Lower leg skin (tissue), 4 donors: ENCODE measurements around the gene HOXB8. TPM values are rescaled to one million over a fixed set of nuclear protein-coding genes. Genes with fewer than 3 reads are reported as not detected.

Experiments
- DNase-seq, 2 donors: peaks; one replicate each; pipeline ENCODE4 v3.0.0-alpha.2; 2019; ENCODE audit warnings: low spot score in 2 of 2
- H3K4me3 ChIP-seq: fragments of 200-600 bp; sonication (generic); 2 replicates; pipeline ENCODE4 v1.5.1; 2017; ENCODE audit warnings: mild to moderate bottlenecking, low read depth; ENCODE audit not compliant: poor library complexity, severe bottlenecking
- POLR2A ChIP-seq, 2 donors: fragments of 450-650 bp; IDR thresholded peaks; one replicate each; pipeline ENCODE4 v1.6.1; 2016 to 2017; ENCODE audit warnings: antibody characterized with exemption in 2 of 2, mild to moderate bottlenecking in 1 of 2, moderate library complexity in 1 of 2
- WGBS, 2 donors: methylation state at CpG; one replicate each; pipeline ENCODE4 v1.1.5; 2018; 5-methylcytosine and 5-hydroxymethylcytosine counted together
- intact Hi-C: fragments of 100-400 bp; cut with DNase I; formaldehyde crosslinking; loops from one replicate; pipeline ENCODE4 v1.15.0; 2023; ENCODE audit warnings: low total_unique reads
- total RNA-seq, 4 donors: library from RNA; depleted of rRNA; stranded (reverse); fragments of >200 nt; gene quantifications; one replicate each; pipeline ENCODE4 v1.1.0, GENCODE V29; 2016
- TF ChIP-seq, protein P1 (sequence below), 3 donors: fragments of 450-650 bp; IDR thresholded peaks; one replicate each; pipeline ENCODE4 v1.5.1; 2016; ENCODE audit warnings: antibody characterized with exemption in 3 of 3, mild to moderate bottlenecking in 3 of 3, moderate library complexity in 2 of 3

Gene HOXB8
- total RNA-seq, 4 donors from 2014 or later, result 1.4 TPM; not detected in 3

DNA sequence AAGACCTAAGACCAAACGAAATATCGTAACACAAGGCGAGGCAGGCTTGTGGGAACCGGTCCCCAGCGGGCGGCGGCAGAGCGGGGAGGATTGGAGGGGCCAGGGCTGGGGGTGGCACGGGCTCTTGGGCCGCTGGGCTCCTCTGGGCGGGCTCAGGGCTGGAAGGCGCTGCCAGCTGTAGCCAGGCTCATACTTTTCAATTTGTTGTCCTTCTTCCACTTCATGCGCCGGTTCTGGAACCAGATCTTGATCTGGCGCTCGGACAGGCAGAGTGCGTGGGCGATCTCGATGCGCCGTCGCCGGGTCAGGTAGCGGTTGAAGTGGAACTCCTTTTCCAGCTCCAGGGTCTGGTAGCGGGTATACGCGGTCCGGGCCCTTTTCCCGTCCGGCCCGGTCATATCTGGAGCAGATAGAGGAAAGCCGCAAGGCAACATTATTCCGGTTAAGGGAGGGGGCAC, 23.0 kb downstream of the HOXB8 start:
- DNase-seq, result no peak
- 68 to 76% methylated on average over 33 of the region's 33 CpGs for WGBS, 2 donors
- TF ChIP-seq, protein P1, sequence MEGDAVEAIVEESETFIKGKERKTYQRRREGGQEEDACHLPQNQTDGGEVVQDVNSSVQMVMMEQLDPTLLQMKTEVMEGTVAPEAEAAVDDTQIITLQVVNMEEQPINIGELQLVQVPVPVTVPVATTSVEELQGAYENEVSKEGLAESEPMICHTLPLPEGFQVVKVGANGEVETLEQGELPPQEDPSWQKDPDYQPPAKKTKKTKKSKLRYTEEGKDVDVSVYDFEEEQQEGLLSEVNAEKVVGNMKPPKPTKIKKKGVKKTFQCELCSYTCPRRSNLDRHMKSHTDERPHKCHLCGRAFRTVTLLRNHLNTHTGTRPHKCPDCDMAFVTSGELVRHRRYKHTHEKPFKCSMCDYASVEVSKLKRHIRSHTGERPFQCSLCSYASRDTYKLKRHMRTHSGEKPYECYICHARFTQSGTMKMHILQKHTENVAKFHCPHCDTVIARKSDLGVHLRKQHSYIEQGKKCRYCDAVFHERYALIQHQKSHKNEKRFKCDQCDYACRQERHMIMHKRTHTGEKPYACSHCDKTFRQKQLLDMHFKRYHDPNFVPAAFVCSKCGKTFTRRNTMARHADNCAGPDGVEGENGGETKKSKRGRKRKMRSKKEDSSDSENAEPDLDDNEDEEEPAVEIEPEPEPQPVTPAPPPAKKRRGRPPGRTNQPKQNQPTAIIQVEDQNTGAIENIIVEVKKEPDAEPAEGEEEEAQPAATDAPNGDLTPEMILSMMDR (IDR thresholded peaks at IDR 0.05), result no peak
- TF ChIP-seq POLR2A (IDR thresholded peaks at IDR 0.05), result no peak
- H3K4me3 ChIP-seq, result no peak overlapping the region
- intact Hi-C loops, result loop anchor here (5.0 kb wide), 2 partner anchors 100 to 255 kb away; no protein-coding TSS in a partner anchor

DNA sequence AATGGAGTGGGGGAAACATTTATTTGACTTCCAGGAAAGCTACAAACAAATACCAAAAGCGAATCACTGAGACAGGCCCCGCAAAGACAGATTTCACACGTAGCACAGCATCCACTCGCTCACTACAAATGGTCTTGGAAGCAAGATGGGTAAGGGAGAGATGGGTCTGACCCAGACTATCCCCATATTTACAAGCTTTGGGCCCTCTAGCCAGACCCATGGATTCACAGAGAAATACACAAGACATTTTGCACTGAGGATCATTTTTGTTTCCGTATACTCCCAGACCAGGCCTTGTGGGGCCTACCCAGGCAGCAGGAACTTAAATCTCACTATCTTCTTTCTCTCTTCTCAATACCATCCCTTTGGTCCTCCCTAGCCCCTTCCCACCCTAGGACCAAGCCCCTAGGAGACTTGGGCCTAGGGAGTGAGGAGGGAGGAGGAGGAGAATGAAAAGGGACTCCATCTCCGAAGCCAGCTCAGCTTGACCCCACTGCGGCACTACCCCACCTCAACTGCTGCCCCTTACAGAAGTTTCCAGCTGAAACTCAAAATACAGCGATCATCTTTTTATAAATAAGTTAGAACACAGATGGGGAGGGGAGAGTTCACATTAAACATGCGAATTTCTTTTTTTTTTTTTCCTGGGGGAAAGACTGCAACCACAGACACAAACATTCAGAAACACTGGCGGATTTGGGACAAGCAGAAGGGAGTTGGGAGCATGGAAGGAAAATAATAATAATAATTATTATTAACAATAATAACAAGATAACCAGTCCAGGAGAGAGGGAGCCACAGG, 23.6 kb downstream of the HOXB8 start:
- no peak overlapping the region for H3K4me3 ChIP-seq
- intact Hi-C loops, result loop anchor here (5.0 kb wide), 2 partner anchors 99 to 254 kb away; no protein-coding TSS in a partner anchor
- WGBS, 2 donors, result 91 to 92% methylated on average over 10 of the region's 10 CpGs

DNA sequence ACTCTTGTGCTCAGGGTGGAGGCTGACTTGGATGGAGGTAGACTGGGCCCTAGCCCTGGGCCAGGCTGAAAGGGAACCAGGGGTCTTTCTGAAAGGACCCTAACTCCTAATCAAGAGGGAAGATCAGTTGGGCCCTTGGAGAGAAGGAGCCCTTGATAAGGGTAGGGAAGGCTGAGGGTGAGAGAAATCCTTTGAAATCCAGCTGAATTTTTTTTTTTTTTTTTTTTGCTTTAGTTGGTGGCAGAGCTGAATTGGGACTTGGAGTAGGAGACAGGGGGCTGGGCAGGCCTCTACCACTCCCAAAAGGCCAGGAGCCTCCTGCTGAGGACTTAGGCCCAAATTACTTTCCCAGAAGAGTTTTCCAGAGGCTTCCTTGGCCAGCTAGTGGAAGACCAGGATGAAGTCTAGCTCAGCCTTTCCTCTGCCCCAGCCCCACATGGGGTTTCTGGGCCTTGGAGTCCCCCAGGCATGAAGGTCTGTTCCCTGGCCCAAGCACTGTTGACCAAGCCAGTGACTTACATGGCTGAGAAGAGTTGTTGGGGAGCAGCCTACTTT, 24.4 kb downstream of the HOXB8 start:
- H3K4me3 ChIP-seq, result no peak overlapping the region
- no peak for TF ChIP-seq POLR2A (IDR thresholded peaks at IDR 0.05)
- TF ChIP-seq, protein P1 (IDR thresholded peaks at IDR 0.05), result no peak
- no peak for DNase-seq
- intact Hi-C loops, result loop anchor here (5.0 kb wide), 2 partner anchors 98 to 253 kb away; no protein-coding TSS in a partner anchor

More for the DNA sequence above, 23.6 kb downstream of the HOXB8 start:
- DNase-seq, result no peak
- TF ChIP-seq, protein P1 (IDR thresholded peaks at IDR 0.05), result no peak
- TF ChIP-seq POLR2A (IDR thresholded peaks at IDR 0.05), result no peak

DNA sequence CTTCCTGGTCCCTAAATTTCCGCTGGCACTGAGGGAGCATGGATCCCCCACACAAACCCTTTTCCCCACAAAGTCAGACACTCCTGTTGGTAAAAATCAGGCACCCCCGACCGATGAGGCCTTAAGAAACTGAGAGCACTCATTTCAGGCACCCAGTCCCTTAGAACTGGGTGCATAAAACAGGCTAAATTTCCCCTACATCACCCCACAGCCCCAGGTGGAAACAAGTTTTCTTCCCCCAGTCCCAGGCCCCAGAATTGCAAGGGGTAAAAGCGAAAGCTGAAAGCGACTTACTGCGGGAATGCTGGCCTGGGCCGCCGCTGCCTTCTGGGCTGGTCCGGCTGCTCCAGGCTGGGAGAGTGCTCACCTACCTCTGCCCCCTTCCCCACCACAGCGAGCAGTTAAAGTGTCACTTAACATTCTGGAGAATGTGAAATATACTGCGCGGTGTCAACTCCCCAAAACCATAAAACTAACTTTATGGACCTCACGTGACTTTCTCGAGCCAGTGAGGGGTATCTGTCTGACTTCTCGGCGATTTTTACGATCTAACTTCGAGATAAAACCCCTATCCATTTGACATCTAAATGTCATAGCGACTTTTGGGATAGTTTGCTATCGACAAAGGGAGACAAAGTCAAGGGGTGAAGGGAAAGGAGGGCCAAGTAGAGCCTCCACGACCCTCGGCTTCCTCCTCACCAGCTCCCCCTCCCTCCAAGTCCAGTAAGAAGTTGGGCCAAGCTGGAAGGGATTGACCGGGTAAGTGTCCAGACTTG, 25.1 kb downstream of the HOXB8 start, which contains the start of gene HOXB3:
Gene HOXB3, minus strand, starts transcription at position 411 of the 776 bp plus-strand sequence. CDS start 37,767 bp downstream, outside the sequence.
- no peak for TF ChIP-seq POLR2A (IDR thresholded peaks at IDR 0.05)
- TF ChIP-seq, protein P1 (IDR thresholded peaks at IDR 0.05), result no peak
- H3K4me3 ChIP-seq, result no peak within 1 kb of the TSS
- intact Hi-C loops, result loop anchor here (5.0 kb wide), 2 partner anchors 98 to 253 kb away; no protein-coding TSS in a partner anchor
- no peak for DNase-seq
- WGBS, 2 donors, result 85% methylated on average over 23 of the region's 23 CpGs

DNA sequence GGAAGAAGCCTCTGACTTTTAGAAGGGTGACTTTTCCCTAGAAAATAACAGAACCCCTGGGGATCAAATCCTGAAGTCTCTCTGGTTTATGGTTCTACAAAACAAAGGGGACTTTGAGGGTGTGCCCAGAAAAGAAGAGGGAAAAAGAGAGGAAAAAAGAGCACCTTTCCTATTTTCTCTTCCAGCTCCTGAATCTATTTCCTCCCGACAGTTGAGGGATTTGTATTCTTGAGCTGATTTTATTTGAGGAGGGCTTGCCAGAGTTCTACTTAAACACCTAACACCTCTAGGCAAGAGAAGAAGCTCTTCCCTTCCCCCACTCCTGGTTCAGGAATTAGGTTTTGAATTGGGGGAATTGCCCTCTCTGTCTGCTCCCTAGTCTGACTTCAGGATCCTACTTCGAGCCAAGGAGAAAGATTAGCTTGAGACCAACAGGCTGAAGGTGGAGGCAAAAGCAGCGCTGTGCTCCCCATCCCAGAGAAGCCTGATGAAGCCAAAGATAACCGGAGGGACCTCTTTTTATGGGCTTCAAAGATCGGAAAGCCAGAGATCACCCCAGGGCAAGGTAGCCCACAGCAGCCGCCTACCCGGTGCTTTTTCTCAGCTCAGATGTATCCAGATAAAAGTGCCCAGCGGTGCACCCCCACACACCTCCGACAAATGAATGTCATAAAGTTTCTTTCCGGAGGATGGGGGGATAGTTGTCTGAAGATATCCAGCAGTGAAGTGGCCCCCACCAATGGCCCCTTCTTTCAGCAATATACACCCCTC, 25.8 kb downstream of the HOXB8 start:
- no peak for DNase-seq
- intact Hi-C loops, result no loop called here
- TF ChIP-seq, protein P1 (IDR thresholded peaks at IDR 0.05), result no peak
- TF ChIP-seq POLR2A (IDR thresholded peaks at IDR 0.05), result no peak
- H3K4me3 ChIP-seq, result no peak overlapping the region
- 75 to 79% methylated on average over 10 of the region's 10 CpGs for WGBS, 2 donors
